Fibroblast of villous mesenchyme (primary cell): ENCODE results near the gene PTGFR. TPM values are rescaled to one million over a fixed set of nuclear protein-coding genes. Genes with fewer than 3 reads are reported as not detected.
A peak's percentile ranks its signal among the peaks of the same experiment; 100 is the strongest.

Experiments used
- DNase-seq: peaks from one replicate; pipeline ENCODE4 v3.0.0-alpha.2; 2010; ENCODE audit warnings: low read depth
- H3K4me3 ChIP-seq: 2 replicates; pipeline ENCODE4 v1.5.1; 2011; ENCODE audit warnings: low read depth, mild to moderate bottlenecking, low read length
- total RNA-seq: library from RNA; depleted of rRNA; stranded (reverse); fragments of >200 nt; gene quantifications from 2 replicates; pipeline ENCODE4 v1.2.3, GENCODE V29; 2012
- TF ChIP-seq, protein P1 (sequence below): IDR thresholded peaks from 2 replicates; pipeline ENCODE4 v1.5.1; 2012; ENCODE audit warnings: low read depth, mild to moderate bottlenecking, low read length; ENCODE audit not compliant: insufficient read depth

Gene PTGFR
- 7.7 and 11.7 TPM in 2 replicates for total RNA-seq

DNA sequence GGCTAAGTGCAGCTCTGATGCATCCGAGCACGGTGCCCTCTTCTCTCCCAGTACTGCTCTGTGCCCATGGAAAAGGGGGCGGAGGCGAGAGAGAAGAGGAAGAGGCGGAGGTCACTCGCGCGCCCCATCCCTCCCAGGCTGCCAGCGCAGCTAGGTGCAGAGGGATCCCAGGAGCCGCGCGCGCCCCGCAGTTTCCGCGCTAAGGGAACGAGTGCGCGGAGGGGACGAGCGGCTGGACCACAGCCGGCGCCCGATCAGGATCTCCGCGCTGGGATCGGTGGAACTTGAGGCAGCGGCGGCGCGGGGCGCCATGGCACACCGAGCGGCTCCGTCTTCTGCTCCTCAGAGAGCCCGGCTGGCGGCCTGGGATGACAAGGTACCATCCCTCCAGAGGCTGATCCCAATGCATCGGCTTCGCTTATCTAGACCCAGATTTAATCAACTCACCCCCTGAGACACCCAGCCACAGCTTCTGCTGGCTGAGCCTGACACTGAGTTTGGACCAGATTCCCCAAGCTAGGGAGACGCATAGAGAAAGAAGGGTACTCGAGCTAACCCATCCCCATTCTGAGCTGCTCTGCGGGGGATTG is at the start of gene PTGFR:
TSS of gene PTGFR (plus strand) at position 114 of the 590 bp plus-strand sequence. CDS start 1,770 bp downstream, outside the sequence.
- peak; percentile 28 for DNase-seq
- TF ChIP-seq, protein P1, sequence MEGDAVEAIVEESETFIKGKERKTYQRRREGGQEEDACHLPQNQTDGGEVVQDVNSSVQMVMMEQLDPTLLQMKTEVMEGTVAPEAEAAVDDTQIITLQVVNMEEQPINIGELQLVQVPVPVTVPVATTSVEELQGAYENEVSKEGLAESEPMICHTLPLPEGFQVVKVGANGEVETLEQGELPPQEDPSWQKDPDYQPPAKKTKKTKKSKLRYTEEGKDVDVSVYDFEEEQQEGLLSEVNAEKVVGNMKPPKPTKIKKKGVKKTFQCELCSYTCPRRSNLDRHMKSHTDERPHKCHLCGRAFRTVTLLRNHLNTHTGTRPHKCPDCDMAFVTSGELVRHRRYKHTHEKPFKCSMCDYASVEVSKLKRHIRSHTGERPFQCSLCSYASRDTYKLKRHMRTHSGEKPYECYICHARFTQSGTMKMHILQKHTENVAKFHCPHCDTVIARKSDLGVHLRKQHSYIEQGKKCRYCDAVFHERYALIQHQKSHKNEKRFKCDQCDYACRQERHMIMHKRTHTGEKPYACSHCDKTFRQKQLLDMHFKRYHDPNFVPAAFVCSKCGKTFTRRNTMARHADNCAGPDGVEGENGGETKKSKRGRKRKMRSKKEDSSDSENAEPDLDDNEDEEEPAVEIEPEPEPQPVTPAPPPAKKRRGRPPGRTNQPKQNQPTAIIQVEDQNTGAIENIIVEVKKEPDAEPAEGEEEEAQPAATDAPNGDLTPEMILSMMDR = no peak
- peak within 1 kb of the TSS; percentile 67 for H3K4me3 ChIP-seq

DNA sequence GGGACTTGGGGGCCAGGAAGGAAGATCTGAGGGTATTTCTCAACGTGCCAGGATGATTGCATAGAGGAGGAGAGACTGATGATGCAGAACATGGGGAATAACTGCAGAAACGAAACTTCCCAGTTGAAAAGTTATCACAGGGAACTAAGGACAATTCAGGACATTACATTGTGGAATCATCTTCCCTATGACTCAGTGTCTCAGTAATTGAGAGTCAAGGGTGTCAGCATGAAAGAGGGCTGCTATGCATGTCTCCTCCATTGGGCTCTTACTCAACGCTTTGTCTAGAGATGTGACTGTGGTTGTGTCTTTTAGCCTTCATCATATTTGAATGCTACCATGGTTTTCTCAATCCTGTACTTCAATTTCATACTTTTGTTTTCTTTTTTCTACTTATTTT is 48.9 kb upstream of the PTGFR start:
- TF ChIP-seq, protein P1 = no peak
- DNase-seq = peak; percentile 14
- no peak overlapping the region for H3K4me3 ChIP-seq

DNA sequence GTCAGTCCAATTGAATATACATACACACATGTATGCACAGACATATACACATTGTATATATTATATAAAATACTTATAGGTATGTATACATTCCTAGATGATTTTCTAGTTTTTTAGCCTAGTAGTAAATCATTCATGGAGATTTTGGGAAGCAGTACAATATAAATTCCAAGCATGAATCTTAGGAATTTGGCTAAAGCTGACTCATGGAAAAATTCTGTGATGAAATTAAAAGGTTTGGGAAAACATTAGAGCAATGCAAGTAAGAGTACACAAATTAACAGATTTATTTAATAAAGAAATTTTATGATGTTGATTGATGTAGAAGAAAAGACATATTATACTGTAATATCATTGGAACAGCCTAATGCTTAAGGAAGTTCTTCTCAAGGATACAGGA is 43.7 kb upstream of the PTGFR start:
- no peak for DNase-seq
- TF ChIP-seq, protein P1 = no peak
- H3K4me3 ChIP-seq = no peak overlapping the region

- DNase-seq = no peak
Observed at GRCh38 chr1:78464449-78464891, 26.3 kb upstream of the PTGFR start.

GRCh38 chr1:78465143-78465542 is 25.6 kb upstream of the PTGFR start:
- H3K4me3 ChIP-seq = no peak overlapping the region
- DNase-seq = no peak
- TF ChIP-seq, protein P1 = no peak

More at GRCh38 chr1:78464449-78464891, 26.3 kb upstream of the PTGFR start:
- no peak overlapping the region for H3K4me3 ChIP-seq
- TF ChIP-seq, protein P1 = no peak

- H3K4me3 ChIP-seq = no peak overlapping the region
- TF ChIP-seq, protein P1 = no peak
- no peak for DNase-seq
Observed at GRCh38 chr1:78468521-78468920, 22.3 kb upstream of the PTGFR start.

DNA sequence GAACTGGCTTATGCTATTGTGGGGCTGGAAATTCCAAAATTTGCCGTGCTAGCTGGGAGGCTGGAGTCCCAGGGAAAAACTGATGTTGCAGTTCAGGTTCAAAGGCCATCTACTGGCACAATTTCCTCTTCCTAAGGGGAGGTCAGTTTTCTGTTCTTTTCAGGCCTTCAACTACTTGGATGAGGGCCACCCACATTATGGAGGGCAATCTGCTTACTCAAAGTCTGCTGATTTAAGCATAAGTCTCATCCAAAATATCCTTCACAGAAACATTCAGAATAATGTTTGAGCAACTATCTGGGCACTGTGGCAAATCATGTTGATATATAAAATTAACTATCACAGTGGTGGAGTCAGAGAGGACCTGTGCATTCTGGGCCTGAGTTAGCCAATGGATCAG is 21.2 kb upstream of the PTGFR start:
- no peak for DNase-seq

More for the DNA sequence above, 21.2 kb upstream of the PTGFR start:
- H3K4me3 ChIP-seq = no peak overlapping the region
- TF ChIP-seq, protein P1 = no peak
